Mesodermal cell (in vitro differentiated cells): ENCODE results near the gene ZNF512.
"Not testable (repeated sequence)": the region's sequence is repeated elsewhere in the genome, so short reads cannot be mapped to it uniquely, and the experiment has no call there.

Source experiments
- H3K27ac ChIP-seq: 2 replicates; pipeline ENCODE4 v1.7.0; 2013; ENCODE audit warnings: mild to moderate bottlenecking, low read depth, low read length, moderate library complexity; ENCODE audit not compliant: severe bottlenecking
- H3K36me3 ChIP-seq: 2 replicates; pipeline ENCODE4 v1.7.1; 2013; ENCODE audit warnings: mild to moderate bottlenecking, low read length, moderate library complexity; ENCODE audit not compliant: control insufficient read depth, insufficient read depth
- H3K4me1 ChIP-seq: one replicate; pipeline ENCODE4 v1.7.1; 2013; ENCODE audit warnings: mild to moderate bottlenecking, low read length; ENCODE audit not compliant: insufficient read depth, control insufficient read depth, poor library complexity, severe bottlenecking
- H3K4me3 ChIP-seq: 2 replicates; pipeline ENCODE4 v1.7.0; 2013; ENCODE audit warnings: low read length, control low read depth, mild to moderate bottlenecking; ENCODE audit not compliant: insufficient read depth, poor library complexity, severe bottlenecking; ENCODE audit errors: extremely low read depth
- H3K9me3 ChIP-seq: 2 replicates; pipeline ENCODE4 v1.7.1; 2013; ENCODE audit warnings: mild to moderate bottlenecking, low read length, moderate library complexity; ENCODE audit not compliant: control insufficient read depth
- WGBS, 2 experiments: methylation state at CpG; one replicate each; pipeline ENCODE4 v1.1.5; 2013; ENCODE audit warnings: missing lambda C conversion rate in 2 of 2; ENCODE audit not compliant: insufficient coverage in 2 of 2; 5-methylcytosine and 5-hydroxymethylcytosine counted together

ZNF512 gene

GRCh38 chr2:27583390-27583915 is 611 bp downstream of the ZNF512 start:
- Histone ChIP-seq H3K4me1 (no peaks in the 10 kb centered on the region), H3K4me3 (peak overlapping the region; percentile 86), H3K9me3 (no peaks in the 10 kb centered on the region), H3K36me3 (peaks cover 18% of the 10 kb centered on the region), H3K27ac (peak overlapping the region; percentile 51)
- 8 to 21% methylated on average over 4 to 11 of the region's 12 CpGs for WGBS, 2 experiments

- no peaks in the 10 kb centered on the region for H3K4me1 ChIP-seq
- WGBS, 2 experiments, result 91 to 97% methylated on average over 3 of the region's 3 CpGs
- no peaks in the 10 kb centered on the region for H3K9me3 ChIP-seq
- no peak overlapping the region for H3K27ac ChIP-seq
- H3K4me3 ChIP-seq, result no peak overlapping the region
- H3K36me3 ChIP-seq, result peaks cover 18% of the 10 kb centered on the region
Measured at GRCh38 chr2:27584597-27584996, 1.8 kb downstream of the ZNF512 start.

GRCh38 chr2:27587025-27587424 is 4.2 kb downstream of the ZNF512 start:
- Histone ChIP-seq H3K36me3 (peaks cover 18% of the 10 kb centered on the region), H3K4me1 (no peaks in the 10 kb centered on the region), H3K9me3 (peaks cover 6% of the 10 kb centered on the region), H3K4me3 (no peak overlapping the region), H3K27ac (no peak overlapping the region)
- whole genome bisulfite sequencing, 2 experiments, result 100% methylated on average over 1 to 2 of the region's 2 CpGs

- Histone ChIP-seq H3K4me3 (no peak overlapping the region), H3K9me3 (peaks cover 8% of the 10 kb centered on the region)
- no CpG with 5 or more reads among the region's 2 CpGs for WGBS, 2 experiments
Measured at GRCh38 chr2:27588308-27588707, 5.5 kb downstream of the ZNF512 start.

GRCh38 chr2:27591745-27592144 is 8.9 kb downstream of the ZNF512 start:
- H3K4me3 ChIP-seq, result no peak overlapping the region
- no peaks in the 10 kb centered on the region for H3K4me1 ChIP-seq
- H3K36me3 ChIP-seq, result peaks cover 23% of the 10 kb centered on the region
- no peak overlapping the region for H3K27ac ChIP-seq
- peaks cover 25% of the 10 kb centered on the region for H3K9me3 ChIP-seq
- 100% methylated on average over 1 to 2 of the region's 3 CpGs for WGBS, 2 experiments

More at GRCh38 chr2:27588308-27588707, 5.5 kb downstream of the ZNF512 start:
- Histone ChIP-seq H3K4me1 (no peaks in the 10 kb centered on the region), H3K36me3 (peaks cover 25% of the 10 kb centered on the region), H3K27ac (no peak overlapping the region)

GRCh38 chr2:27593240-27593639 is 10.4 kb downstream of the ZNF512 start:
- Histone ChIP-seq H3K4me1 (no peaks in the 10 kb centered on the region), H3K27ac (no peak overlapping the region), H3K9me3 (peaks cover 25% of the 10 kb centered on the region), H3K4me3 (no peak overlapping the region), H3K36me3 (peaks cover 23% of the 10 kb centered on the region)
- whole genome bisulfite sequencing, 2 experiments, result 86 to 100% methylated on average over 1 of the region's 2 CpGs

GRCh38 chr2:27594020-27594703 is 11.3 kb downstream of the ZNF512 start:
- not testable (repeated sequence) for H3K4me3 ChIP-seq
- 98% methylated on average over 32 to 39 of the region's 45 CpGs for WGBS, 2 experiments
- H3K9me3 ChIP-seq, result peaks cover 25% of the 10 kb centered on the region

GRCh38 chr2:27595412-27595811 is 12.6 kb downstream of the ZNF512 start:
- peaks cover 41% of the 10 kb centered on the region for H3K36me3 ChIP-seq
- not testable (repeated sequence) for H3K4me3 ChIP-seq, H3K4me1 ChIP-seq, H3K27ac ChIP-seq
- H3K9me3 ChIP-seq, result peaks cover 25% of the 10 kb centered on the region
- 96 to 99% methylated on average over 5 to 6 of the region's 9 CpGs for WGBS, 2 experiments

More at GRCh38 chr2:27594020-27594703, 11.3 kb downstream of the ZNF512 start:
- H3K27ac ChIP-seq, H3K4me1 ChIP-seq: not testable (repeated sequence)
- H3K36me3 ChIP-seq, result peaks cover 29% of the 10 kb centered on the region

- H3K27ac ChIP-seq, result no peak overlapping the region
- H3K36me3 ChIP-seq, result peaks cover 45% of the 10 kb centered on the region
- WGBS, 2 experiments, result no CpG with 5 or more reads among the region's 1 CpG
- H3K9me3 ChIP-seq, result peaks cover 23% of the 10 kb centered on the region
- H3K4me3 ChIP-seq, result no peak overlapping the region
- H3K4me1 ChIP-seq, result no peaks in the 10 kb centered on the region
Measured at GRCh38 chr2:27596627-27597026, 13.8 kb downstream of the ZNF512 start.

- Histone ChIP-seq H3K36me3 (peaks cover 67% of the 10 kb centered on the region), H3K27ac (no peak overlapping the region), H3K4me1 (no peaks in the 10 kb centered on the region), H3K9me3 (no peaks in the 10 kb centered on the region), H3K4me3 (no peak overlapping the region)
- 100% methylated on average over 1 to 2 of the region's 2 CpGs for WGBS, 2 experiments
Measured at GRCh38 chr2:27606611-27607010, 23.8 kb downstream of the ZNF512 start.

GRCh38 chr2:27613985-27614384 is 31.1 kb downstream of the ZNF512 start:
- no CpG with 5 or more reads among the region's 2 CpGs for WGBS, 2 experiments
- peaks cover 65% of the 10 kb centered on the region for H3K36me3 ChIP-seq
- H3K4me3 ChIP-seq, result no peak overlapping the region
- no peak overlapping the region for H3K27ac ChIP-seq
- no peaks in the 10 kb centered on the region for H3K4me1 ChIP-seq
- H3K9me3 ChIP-seq, result no peaks in the 10 kb centered on the region
